Right atrium auricular region (tissue), 2 donors: ENCODE data around the gene FHL1. TPM values are rescaled to one million over a fixed set of nuclear protein-coding genes. Genes with fewer than 3 reads are reported as not detected.

Experiments used
- DNase-seq: peaks from one replicate; pipeline ENCODE4 v3.0.0-alpha.2; 2019; ENCODE audit warnings: low spot score
- H3K27ac ChIP-seq, 2 donors: fragments of 200-600 bp; sonication (generic); 1 replicate in 1 of 2; 2 replicates in 1 of 2; pipeline ENCODE4 v1.5.1; 2016 to 2019
- H3K27me3 ChIP-seq, 2 donors: fragments of 200-600 bp; sonication (generic); one replicate each; pipeline versions ENCODE4 v1.5.1 to v1.6.0; 2017 to 2019
- H3K36me3 ChIP-seq: fragments of 200-600 bp; sonication (generic); one replicate; pipeline ENCODE4 v1.5.1; 2016
- H3K4me1 ChIP-seq, 2 donors: fragments of 200-600 bp; sonication (generic); one replicate each; pipeline versions ENCODE4 v1.5.1 to v1.6.0; 2017 to 2019
- H3K4me3 ChIP-seq, 2 donors: fragments of 200-600 bp; sonication (generic); 1 replicate in 1 of 2; 2 replicates in 1 of 2; pipeline ENCODE4 v1.5.1; 2017 to 2019; ENCODE audit warnings: mild to moderate bottlenecking in 1 of 2, moderate library complexity in 1 of 2
- H3K9me3 ChIP-seq, 2 donors: fragments of 200-600 bp; sonication (generic); one replicate each; pipeline ENCODE4 v1.5.1; 2019
- total RNA-seq, 2 donors: library from RNA; depleted of rRNA; stranded (reverse); fragments of >200 nt; gene quantifications; one replicate each; pipeline ENCODE4 v1.1.0, GENCODE V29; 2016
- TF ChIP-seq, protein P1 (sequence below), 2 donors: fragments of 200-600 bp; sonication (generic); IDR thresholded peaks; one replicate each; pipeline ENCODE4 v1.5.1; 2019; ENCODE audit warnings: antibody characterized with exemption in 2 of 2

Gene FHL1
- total RNA-seq, 2 donors from 2014 or later = 869 to 2,468 TPM

DNA sequence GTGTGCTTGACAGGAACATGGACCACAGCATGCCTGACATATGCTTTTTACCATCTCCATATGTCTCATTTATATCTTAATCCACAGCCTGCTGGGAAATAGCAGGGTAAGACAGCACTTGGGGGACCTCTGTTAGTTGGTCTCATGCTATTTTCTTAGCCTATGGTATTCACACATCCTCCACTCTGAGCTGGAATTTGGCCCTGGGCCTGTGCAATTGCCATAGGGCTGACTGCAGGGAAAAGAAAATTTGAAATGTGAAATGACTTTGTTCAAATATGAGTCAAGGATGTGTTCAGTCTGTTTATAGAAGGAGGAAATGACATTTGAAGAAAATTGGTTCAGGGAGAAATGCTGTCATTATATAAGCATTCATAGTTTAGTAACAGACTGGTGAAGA is 113.4 kb downstream of the FHL1 start:
- Histone ChIP-seq H3K27ac (peak overlapping the region in 1 of 2 donors; percentile 52), H3K27me3 (no peaks in the 10 kb centered on the region)

More for the DNA sequence above, 113.4 kb downstream of the FHL1 start:
- peaks cover 0 to 6% of the 10 kb centered on the region in 2 donors for H3K4me1 ChIP-seq
- no peaks in the 10 kb centered on the region for H3K9me3 ChIP-seq
- TF ChIP-seq, protein P1, sequence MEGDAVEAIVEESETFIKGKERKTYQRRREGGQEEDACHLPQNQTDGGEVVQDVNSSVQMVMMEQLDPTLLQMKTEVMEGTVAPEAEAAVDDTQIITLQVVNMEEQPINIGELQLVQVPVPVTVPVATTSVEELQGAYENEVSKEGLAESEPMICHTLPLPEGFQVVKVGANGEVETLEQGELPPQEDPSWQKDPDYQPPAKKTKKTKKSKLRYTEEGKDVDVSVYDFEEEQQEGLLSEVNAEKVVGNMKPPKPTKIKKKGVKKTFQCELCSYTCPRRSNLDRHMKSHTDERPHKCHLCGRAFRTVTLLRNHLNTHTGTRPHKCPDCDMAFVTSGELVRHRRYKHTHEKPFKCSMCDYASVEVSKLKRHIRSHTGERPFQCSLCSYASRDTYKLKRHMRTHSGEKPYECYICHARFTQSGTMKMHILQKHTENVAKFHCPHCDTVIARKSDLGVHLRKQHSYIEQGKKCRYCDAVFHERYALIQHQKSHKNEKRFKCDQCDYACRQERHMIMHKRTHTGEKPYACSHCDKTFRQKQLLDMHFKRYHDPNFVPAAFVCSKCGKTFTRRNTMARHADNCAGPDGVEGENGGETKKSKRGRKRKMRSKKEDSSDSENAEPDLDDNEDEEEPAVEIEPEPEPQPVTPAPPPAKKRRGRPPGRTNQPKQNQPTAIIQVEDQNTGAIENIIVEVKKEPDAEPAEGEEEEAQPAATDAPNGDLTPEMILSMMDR (IDR thresholded peaks at IDR 0.05) = no peak
- H3K36me3 ChIP-seq = no peaks in the 10 kb centered on the region
- no peak for DNase-seq
- no peak overlapping the region for H3K4me3 ChIP-seq

Other genes with a start within 250 kb of the FHL1 start
- 10 to 100 TPM; 24.0 to 27.6 TPM for gene MMGT1, start 173.5 kb upstream of the FHL1 start, total RNA-seq
- 10 to 100 TPM; 16.3 to 25.8 TPM for gene SLC9A6, start 162.1 kb upstream of the FHL1 start, total RNA-seq
- 10 to 100 TPM; 10.8 to 13.4 TPM for gene MAP7D3, start 103.9 kb downstream of the FHL1 start, total RNA-seq
- not detected for gene ADGRG4, start 153.4 kb downstream of the FHL1 start, total RNA-seq